HG03469 (cell line): Measurements from ENCODE around the gene NELL2.
"Not testable (repeated sequence)": the region's sequence is repeated elsewhere in the genome, so short reads cannot be mapped to it uniquely, and the experiment has no call there.

Source experiments
- ATAC-seq: cut with Tn5 transposase; IDR thresholded peaks from one replicate; pipeline ENCODE4 v1.9.1; 2021; ENCODE audit warnings: mild to moderate bottlenecking, moderate library complexity, moderate number of reproducible peaks; ENCODE audit not compliant: unreplicated experiment

Gene NELL2

GRCh38 chr12:44703182-44703910 is 172.8 kb downstream of the NELL2 start:
- no peak for ATAC-seq

- ATAC-seq, result no peak
Observed at GRCh38 chr12:44697511-44697910, 178.6 kb downstream of the NELL2 start.

- no peak for ATAC-seq
Observed at GRCh38 chr12:44696542-44696941, 179.6 kb downstream of the NELL2 start.

- no peak for ATAC-seq
Observed at GRCh38 chr12:44694017-44694416, 182.1 kb downstream of the NELL2 start.

GRCh38 chr12:44689587-44689986 is 186.5 kb downstream of the NELL2 start:
- no peak for ATAC-seq

- ATAC-seq, result not testable (repeated sequence)
Observed at GRCh38 chr12:44686821-44687432, 189.2 kb downstream of the NELL2 start.

GRCh38 chr12:44677724-44678123 is 198.4 kb downstream of the NELL2 start:
- no peak for ATAC-seq

GRCh38 chr12:44674875-44675274 is 201.2 kb downstream of the NELL2 start:
- no peak for ATAC-seq

GRCh38 chr12:44673811-44674210 is 202.3 kb downstream of the NELL2 start:
- no peak for ATAC-seq

- ATAC-seq, result no peak
Observed at GRCh38 chr12:44672042-44672441, 204.1 kb downstream of the NELL2 start.

- ATAC-seq, result no peak
Observed at GRCh38 chr12:44668443-44668842, 207.7 kb downstream of the NELL2 start.

- ATAC-seq, result no peak
Observed at GRCh38 chr12:44667461-44667860, 208.7 kb downstream of the NELL2 start.

- no peak for ATAC-seq
Observed at GRCh38 chr12:44663291-44663690, 212.8 kb downstream of the NELL2 start.

GRCh38 chr12:44655846-44656245 is 220.3 kb downstream of the NELL2 start:
- no peak for ATAC-seq

GRCh38 chr12:44654646-44655639 is 221.2 kb downstream of the NELL2 start:
- ATAC-seq, result no peak

- no peak for ATAC-seq
Observed at GRCh38 chr12:44653861-44654527, 222.1 kb downstream of the NELL2 start.

- ATAC-seq, result no peak
Observed at GRCh38 chr12:44649693-44650092, 226.4 kb downstream of the NELL2 start.

GRCh38 chr12:44647917-44648690 is 228.0 kb downstream of the NELL2 start:
- ATAC-seq, result no peak

GRCh38 chr12:44640427-44641190 is 235.5 kb downstream of the NELL2 start:
- ATAC-seq, result no peak
